Chondrocyte (in vitro differentiated cells): Measurements from ENCODE around the gene DDX11. TPM values are rescaled to one million over a fixed set of nuclear protein-coding genes. Genes with fewer than 3 reads are reported as not detected.
"Not testable (repeated sequence)": the region's sequence is repeated elsewhere in the genome, so short reads cannot be mapped to it uniquely, and the experiment has no call there.

Source experiments
- DNase-seq: peaks from one replicate; pipeline ENCODE4 v3.0.0; 2021; ENCODE audit warnings: mixed read lengths, low spot score
- H3K27ac Mint-ChIP-seq: one replicate; pipeline ENCODE4 v1.8.0; 2021; ENCODE audit warnings: mild to moderate bottlenecking, moderate library complexity, mixed read lengths; ENCODE audit not compliant: unreplicated experiment
- H3K27me3 Mint-ChIP-seq: 2 replicates; pipeline ENCODE4 v1.8.0; 2021; ENCODE audit warnings: low read depth, mixed read lengths
- H3K36me3 Mint-ChIP-seq: 2 replicates; pipeline ENCODE4 v1.8.0; 2021; ENCODE audit warnings: low read depth, mixed read lengths
- H3K4me1 Mint-ChIP-seq: 2 replicates; pipeline ENCODE4 v1.8.0; 2021; ENCODE audit warnings: low read depth, mild to moderate bottlenecking, mixed read lengths
- H3K4me3 Mint-ChIP-seq: one replicate; pipeline ENCODE4 v1.8.0; 2021; ENCODE audit warnings: mild to moderate bottlenecking, moderate library complexity, mixed read lengths; ENCODE audit not compliant: unreplicated experiment
- H3K9me3 Mint-ChIP-seq: 2 replicates; pipeline ENCODE4 v1.8.0; 2021; ENCODE audit warnings: low read depth, mixed read lengths
- CTCF ChIP-seq: fragments of 200-600 bp; sonication (generic); IDR thresholded peaks from 2 replicates; pipeline ENCODE4 v1.5.0; 2021; ENCODE audit warnings: antibody characterized with exemption, mild to moderate bottlenecking, moderate library complexity
- total RNA-seq: library from RNA; stranded (reverse); gene quantifications from 3 replicates; pipeline ENCODE4 v1.2.1, GENCODE V29; 2021

The DDX11 gene
- total RNA-seq, 1 donor from 2014 or later, result 25.9 TPM

GRCh38 chr12:31118347-31119191, 44.9 kb downstream of the DDX11 start:
- H3K4me1 Mint-ChIP-seq, result peaks cover 17% of the 10 kb centered on the region
- H3K9me3 Mint-ChIP-seq, result no peaks in the 10 kb centered on the region
- peaks cover 12% of the 10 kb centered on the region for H3K27me3 Mint-ChIP-seq
- peak overlapping the region; percentile 57 for H3K4me3 Mint-ChIP-seq
- H3K36me3 Mint-ChIP-seq, result no peaks in the 10 kb centered on the region
- no peak for DNase-seq
- TF ChIP-seq CTCF, result no peak
- no peak overlapping the region for H3K27ac Mint-ChIP-seq

- Mint-ChIP-seq H3K4me1 (peaks cover 14% of the 10 kb centered on the region), H3K9me3 (no peaks in the 10 kb centered on the region), H3K27ac (no peak overlapping the region), H3K36me3 (no peaks in the 10 kb centered on the region), H3K27me3 (peaks cover 12% of the 10 kb centered on the region), H3K4me3 (peak overlapping the region; percentile 57)
- TF ChIP-seq CTCF, result no peak
- DNase-seq, result no peak
Observed at GRCh38 chr12:31119192-31119802, 45.6 kb downstream of the DDX11 start.

- H3K36me3 Mint-ChIP-seq, result no peaks in the 10 kb centered on the region
- H3K27ac Mint-ChIP-seq, result no peak overlapping the region
- H3K27me3 Mint-ChIP-seq, result peaks cover 12% of the 10 kb centered on the region
- no peak overlapping the region for H3K4me3 Mint-ChIP-seq
- H3K4me1 Mint-ChIP-seq, result peaks cover 14% of the 10 kb centered on the region
- no peaks in the 10 kb centered on the region for H3K9me3 Mint-ChIP-seq
- DNase-seq, result no peak
- TF ChIP-seq CTCF, result no peak
Observed at GRCh38 chr12:31119803-31120211, 46.1 kb downstream of the DDX11 start.

- peaks cover 12% of the 10 kb centered on the region for H3K27me3 Mint-ChIP-seq
- DNase-seq, result no peak
- no peak overlapping the region for H3K27ac Mint-ChIP-seq
- no peaks in the 10 kb centered on the region for H3K9me3 Mint-ChIP-seq
- peaks cover 14% of the 10 kb centered on the region for H3K4me1 Mint-ChIP-seq
- no peak overlapping the region for H3K4me3 Mint-ChIP-seq
- no peaks in the 10 kb centered on the region for H3K36me3 Mint-ChIP-seq
- TF ChIP-seq CTCF, result no peak
Observed at GRCh38 chr12:31120392-31121008, 46.8 kb downstream of the DDX11 start.

GRCh38 chr12:31121022-31121728, 47.5 kb downstream of the DDX11 start:
- not testable (repeated sequence) for DNase-seq, H3K27ac Mint-ChIP-seq, H3K36me3 Mint-ChIP-seq, H3K9me3 Mint-ChIP-seq, H3K4me3 Mint-ChIP-seq
- Mint-ChIP-seq H3K27me3 (peaks cover 12% of the 10 kb centered on the region), H3K4me1 (peaks cover 14% of the 10 kb centered on the region)
